GM19240 (cell line): ENCODE data around the gene KRTAP10-7.
"Not testable (repeated sequence)": the region's sequence is repeated elsewhere in the genome, so short reads cannot be mapped to it uniquely, and the experiment has no call there.

Experiments
- DNase-seq: peaks from one replicate; pipeline ENCODE4 v3.0.0; 2011; ENCODE audit warnings: low spot score; ENCODE audit not compliant: insufficient read length

The KRTAP10-7 gene

DNA sequence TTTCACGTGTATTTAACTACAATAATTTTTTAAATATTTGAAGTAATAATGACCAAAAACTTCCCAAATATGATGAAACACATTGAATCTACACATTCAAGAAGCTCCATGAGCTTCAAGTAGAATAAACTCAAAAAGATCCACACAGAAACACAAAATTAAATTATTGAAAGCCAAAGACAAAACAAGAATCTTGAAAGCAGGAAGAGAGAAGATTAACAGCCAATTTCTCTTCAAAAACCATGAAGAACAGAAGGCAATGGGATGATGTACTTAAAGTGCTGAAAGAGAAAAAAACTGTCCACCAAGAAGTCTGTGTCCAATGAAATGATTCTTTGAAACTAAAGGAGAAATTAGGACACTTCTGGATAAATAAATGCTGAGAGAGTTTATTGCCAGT is 31.7 kb downstream of the KRTAP10-7 start:
- no peak for DNase-seq

DNA sequence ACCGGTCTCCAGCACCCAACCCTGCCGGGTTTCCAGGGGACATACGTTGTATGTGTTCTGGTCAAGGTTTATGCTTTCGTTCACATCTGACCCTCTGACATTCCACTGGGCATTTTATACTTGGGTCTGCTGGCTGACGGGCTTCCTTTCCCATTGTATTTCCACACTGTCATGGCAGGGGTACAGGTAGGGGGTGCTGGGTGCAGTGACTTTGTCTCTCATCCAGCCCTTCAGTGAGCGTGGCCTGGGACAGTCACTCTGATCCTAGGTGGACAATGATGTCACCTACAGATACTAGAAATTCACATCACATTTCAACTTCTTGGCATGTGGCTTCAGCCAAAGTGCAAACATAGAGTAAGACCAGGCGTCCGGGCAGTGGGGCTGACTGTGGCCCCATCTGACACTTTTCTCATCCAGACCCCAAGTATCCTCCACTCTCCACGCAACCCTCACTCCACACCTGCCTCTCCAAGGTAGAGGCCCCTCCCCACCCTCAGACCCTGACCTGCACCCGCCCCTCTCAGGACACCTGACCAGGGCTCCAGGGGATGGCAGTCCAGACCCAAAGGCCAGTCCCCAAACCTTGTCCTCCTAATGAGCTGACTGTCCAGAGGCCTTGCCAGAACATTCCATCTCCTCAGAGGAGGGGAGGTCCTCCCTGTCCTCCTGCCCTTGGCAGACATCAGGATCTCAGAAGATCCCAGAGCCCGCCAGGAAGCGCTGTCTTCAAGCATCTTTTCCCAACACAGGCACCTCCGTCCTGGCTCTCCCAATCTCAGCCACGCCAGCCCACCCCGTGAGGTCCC is 36.0 kb downstream of the KRTAP10-7 start:
- no peak for DNase-seq

DNA sequence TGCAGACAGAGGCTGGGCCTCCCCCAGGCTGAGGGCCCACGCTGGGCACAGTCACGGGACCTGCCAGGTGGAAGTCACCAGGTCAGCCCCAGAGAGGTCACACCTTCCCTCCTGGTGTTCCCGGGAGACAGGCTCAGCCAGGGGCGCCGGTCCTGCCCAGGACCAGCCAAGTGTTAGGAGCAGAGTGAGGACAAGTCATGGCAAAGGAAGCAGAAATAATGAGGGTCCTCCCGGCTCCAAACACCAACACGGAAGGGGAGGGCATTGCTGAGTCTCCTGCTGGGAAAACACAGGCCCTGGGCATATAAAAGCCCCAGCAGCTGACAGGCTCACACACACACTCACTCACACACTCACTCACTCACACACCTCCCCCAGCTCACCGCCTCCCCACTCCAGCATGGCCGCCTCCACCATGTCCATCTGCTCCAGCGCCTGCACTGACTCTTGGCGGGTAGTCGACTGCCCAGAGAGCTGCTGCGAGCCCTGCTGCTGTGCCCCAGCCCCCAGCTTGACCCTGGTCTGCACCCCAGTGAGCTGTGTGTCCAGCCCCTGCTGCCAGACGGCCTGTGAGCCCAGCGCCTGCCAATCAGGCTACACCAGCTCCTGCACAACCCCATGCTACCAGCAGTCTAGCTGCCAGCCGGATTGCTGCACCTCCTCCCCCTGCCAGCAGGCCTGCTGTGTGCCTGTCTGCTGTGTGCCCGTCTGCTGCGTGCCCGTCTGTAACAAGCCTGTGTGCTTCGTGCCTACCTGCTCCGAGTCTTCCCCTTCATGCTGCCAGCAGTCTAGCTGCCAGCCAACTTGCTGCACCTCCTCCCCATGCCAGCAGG is 36.8 kb downstream of the KRTAP10-7 start, which contains the start of gene KRTAP10-10:
Gene KRTAP10-10 (plus strand): TSS at position 339 of the 833 bp plus-strand sequence. CDS start 62 bp downstream, at position 401.
- DNase-seq, result no peak

DNA sequence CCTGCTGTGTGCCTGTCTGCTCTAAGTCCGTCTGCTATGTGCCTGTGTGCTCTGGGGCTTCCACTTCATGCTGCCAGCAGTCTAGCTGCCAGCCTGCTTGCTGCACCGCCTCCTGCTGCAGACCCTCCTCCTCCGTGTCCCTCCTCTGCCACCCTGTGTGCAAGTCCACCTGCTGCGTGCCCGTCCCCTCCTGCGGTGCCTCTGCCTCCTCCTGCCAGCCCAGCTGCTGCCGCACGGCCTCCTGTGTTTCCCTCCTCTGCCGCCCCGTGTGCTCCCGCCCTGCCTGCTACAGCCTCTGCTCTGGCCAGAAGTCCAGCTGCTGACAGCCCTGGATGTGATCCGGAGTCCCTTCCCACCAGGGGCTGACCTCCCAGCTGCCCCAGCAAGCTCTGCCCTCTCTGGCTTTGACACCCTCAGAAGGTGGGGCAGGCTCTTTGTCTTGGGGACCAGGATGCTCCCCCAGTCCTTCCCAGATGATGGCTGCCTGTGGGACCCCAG is 37.5 kb downstream of the KRTAP10-7 start:
- not testable (repeated sequence) for DNase-seq

- DNase-seq, result not testable (repeated sequence)
These were observed 38.3 kb downstream of the KRTAP10-7 start for GRCh38 chr21:44638506-44639330.

GRCh38 chr21:44639331-44639655 is 38.9 kb downstream of the KRTAP10-7 start:
- DNase-seq, result no peak

DNA sequence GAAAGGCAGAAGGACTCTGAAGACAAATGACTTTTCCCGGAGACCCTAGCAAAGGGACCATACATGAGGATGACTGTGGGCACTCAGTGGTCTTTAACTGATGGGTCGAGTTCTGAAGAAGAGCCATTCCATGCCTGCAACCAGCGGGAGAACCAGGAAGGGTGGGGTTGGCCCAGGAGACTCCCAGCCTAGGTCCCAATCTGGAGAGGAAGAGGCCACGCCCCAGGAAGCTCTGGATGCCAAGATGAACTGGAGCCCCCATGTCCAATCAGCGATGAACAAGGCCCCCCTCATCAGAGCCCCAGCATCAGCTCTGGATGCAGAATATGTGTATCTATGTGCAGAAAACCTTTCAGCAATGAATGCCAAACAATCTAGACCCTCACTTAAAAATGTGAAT is 40.4 kb downstream of the KRTAP10-7 start:
- no peak for DNase-seq

GRCh38 chr21:44643741-44644310 is 43.4 kb downstream of the KRTAP10-7 start:
- DNase-seq, result no peak

DNA sequence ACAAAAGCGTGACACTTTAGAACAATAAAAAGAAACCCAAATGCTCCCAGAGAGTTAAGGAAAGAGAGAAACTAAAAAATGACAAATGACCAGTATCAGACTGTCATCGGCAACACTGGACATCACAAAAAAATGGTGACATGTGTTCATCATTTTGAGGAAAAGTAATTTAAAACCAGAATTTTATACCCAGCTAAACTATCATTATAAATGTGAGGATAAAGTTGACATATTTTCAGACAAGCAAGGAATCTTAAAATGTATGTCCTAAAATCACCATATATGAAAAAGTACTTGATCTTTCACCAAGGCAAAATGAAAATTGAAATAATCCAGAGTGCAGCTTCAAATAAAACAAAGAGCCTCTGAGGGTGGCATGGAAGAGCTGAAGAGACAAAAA is 44.5 kb downstream of the KRTAP10-7 start:
- no peak for DNase-seq

DNA sequence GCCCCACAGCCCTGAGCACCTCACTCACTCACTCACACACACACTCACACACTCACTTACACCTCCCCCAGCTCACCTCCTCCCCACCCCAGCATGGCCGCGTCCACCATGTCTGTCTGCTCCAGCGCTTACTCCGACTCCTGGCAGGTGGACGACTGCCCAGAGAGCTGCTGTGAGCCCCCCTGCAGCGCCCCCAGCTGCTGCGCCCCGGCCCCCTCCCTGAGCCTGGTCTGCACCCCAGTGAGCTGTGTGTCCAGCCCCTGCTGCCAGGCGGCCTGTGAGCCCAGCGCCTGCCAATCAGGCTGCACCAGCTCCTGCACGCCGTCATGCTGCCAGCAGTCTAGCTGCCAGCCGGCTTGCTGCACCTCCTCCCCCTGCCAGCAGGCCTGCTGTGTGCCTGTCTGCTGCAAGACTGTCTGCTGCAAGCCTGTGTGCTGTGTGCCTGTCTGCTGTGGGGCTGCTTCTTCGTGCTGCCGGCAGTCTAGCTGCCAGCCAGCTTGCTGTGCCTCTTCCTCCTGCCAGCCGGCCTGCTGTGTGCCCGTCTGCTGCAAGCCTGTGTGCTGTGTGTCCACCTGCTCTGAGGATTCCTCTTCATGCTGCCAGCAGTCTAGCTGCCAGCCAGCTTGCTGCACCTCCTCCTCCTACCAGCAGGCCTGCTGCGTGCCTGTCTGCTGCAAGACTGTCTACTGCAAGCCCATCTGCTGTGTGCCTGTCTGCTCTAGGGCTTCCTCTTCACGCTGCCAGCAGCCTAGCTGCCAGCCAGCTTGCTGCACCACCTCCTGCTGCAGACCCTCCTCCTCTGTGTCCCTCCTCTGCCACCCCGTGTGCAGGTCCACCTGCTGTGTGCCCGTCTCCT is 46.2 kb downstream of the KRTAP10-7 start, which contains the start of gene KRTAP10-11:
Gene KRTAP10-11 (plus strand): TSS at position 49 of the 856 bp plus-strand sequence. CDS start 45 bp downstream, at position 94.
- DNase-seq, result not testable (repeated sequence)

DNA sequence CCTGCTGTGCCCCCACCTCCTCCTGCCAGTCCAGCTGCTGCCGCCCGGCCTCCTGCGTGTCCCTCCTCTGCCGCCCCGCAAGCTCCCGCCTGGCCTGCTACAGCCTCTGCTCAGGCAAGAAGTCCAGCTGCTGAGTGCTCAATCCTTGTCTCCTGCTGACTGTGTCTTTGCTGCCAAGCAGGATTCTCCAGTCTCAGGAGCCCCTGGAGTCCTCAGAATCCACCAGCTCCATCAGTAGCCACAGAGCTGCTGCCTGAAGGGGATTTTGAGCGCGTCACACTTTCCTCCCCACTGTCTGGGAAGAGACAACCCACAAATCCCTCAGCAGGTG is 46.8 kb downstream of the KRTAP10-7 start:
- no peak for DNase-seq

- no peak for DNase-seq
These were observed 48.3 kb downstream of the KRTAP10-7 start for GRCh38 chr21:44648557-44649311.

DNA sequence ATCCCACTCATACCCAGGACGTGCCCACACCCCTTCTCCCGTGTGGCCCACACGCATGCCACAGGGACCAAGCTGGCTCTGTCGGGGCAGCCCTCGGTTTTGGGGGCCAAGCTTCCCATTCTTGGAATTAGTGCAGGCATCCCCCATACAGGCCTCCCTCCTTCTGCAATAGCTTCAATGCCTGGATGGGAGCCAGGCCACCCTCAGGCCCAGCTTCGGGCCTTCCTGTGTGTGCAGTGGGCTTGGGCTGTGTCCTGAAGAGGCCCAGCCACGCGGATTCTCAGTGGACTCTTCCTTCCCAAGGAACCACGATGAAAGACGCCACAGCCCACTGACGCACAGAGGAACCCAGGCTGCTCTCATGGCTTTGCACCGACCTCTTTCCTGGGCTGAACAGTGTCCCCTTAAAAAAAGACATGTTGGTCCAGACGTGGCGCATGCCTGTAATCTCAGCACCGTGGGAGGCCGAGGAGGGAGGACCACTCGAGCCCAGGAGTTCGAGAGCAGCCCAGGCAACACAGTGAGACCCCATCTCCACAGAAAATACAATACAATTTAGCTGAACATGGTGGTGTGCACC is 49.2 kb downstream of the KRTAP10-7 start:
- no peak for DNase-seq

DNA sequence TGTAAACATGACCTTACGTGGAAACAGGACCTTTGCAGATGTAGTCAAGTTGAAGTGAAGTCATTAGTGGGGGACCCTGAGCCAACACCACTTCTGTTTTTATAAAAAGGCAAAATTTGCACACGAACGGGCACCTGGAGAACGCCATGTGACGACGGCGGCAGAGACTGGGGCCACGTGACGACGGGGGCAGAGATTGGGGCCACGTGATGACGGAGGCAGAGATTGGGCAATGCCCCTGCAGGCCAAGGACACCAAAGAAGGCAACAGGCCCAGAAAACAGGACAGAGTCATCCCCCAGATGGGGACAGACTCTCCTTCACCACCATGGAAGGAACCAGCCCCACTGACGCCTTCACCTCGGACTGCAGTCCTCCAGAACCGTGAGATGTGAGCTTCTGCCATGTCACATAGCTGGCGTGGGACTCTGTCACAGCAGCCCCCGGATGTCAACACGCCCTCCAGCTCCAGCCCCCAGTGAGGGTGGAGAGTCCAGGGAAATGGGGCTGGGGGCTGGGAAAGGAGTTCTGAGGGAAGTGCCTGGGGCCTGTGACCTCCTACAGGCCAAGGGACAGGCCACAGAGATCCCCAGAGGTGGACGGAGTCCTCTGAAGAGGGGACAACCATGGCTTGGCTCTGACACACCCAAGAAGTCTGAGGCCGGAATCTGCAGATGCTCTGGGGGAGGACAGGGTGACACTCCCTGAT is 50.0 kb downstream of the KRTAP10-7 start:
- DNase-seq, result no peak

GRCh38 chr21:44650973-44651675 is 50.7 kb downstream of the KRTAP10-7 start:
- no peak for DNase-seq
